Upper lobe of left lung (tissue), 6 donors: ENCODE data around the gene SUN1. TPM values are rescaled to one million over a fixed set of nuclear protein-coding genes. Genes with fewer than 3 reads are reported as not detected.

Experiments used
- ATAC-seq, 2 donors: fragments of 200-7000 bp; cut with Tn5 transposase; one replicate each; pipeline ENCODE4 v1.9.1; 2022; ENCODE audit warnings: mild to moderate bottlenecking in 2 of 2, moderate library complexity in 2 of 2; ENCODE audit not compliant: low FRiP score in 2 of 2
- DNase-seq, 2 donors: peaks; one replicate each; pipeline ENCODE4 v3.0.0-alpha.2; 2019 to 2020
- H3K27ac ChIP-seq, 4 donors: fragments of 200-600 bp; sonication (generic); one replicate each; pipeline ENCODE4 v1.5.1; 2016 to 2019
- H3K27me3 ChIP-seq, 4 donors: fragments of 200-600 bp; sonication (generic); one replicate each; pipeline ENCODE4 v1.5.1; 2017 to 2019
- H3K36me3 ChIP-seq, 4 donors: fragments of 200-600 bp; sonication (generic); one replicate each; pipeline ENCODE4 v1.5.1; 2016 to 2019
- H3K4me1 ChIP-seq, 4 donors: fragments of 200-600 bp; sonication (generic); one replicate each; pipeline ENCODE4 v1.5.1; 2018 to 2019
- H3K4me3 ChIP-seq, 4 donors: fragments of 200-600 bp; sonication (generic); one replicate each; pipeline ENCODE4 v1.5.1; 2017 to 2019; ENCODE audit warnings: mild to moderate bottlenecking in 2 of 4, moderate library complexity in 1 of 4
- H3K9me3 ChIP-seq, 4 donors: fragments of 200-600 bp; sonication (generic); one replicate each; pipeline ENCODE4 v1.5.1; 2018 to 2019
- CTCF ChIP-seq, 6 experiments: fragments of 450-650 bp in 4 of 6; fragments of 200-600 bp in 2 of 6; sonication (generic) in 2 of 6; IDR thresholded peaks; one replicate each; pipeline ENCODE4 v1.5.1; 2016 to 2019; ENCODE audit warnings: antibody characterized with exemption in 6 of 6
- EP300 ChIP-seq, 4 donors: sonication (generic); formaldehyde crosslinking; IDR thresholded peaks; one replicate each; pipeline ENCODE4 v1.5.1; 2017; ENCODE audit warnings: antibody characterized with exemption in 4 of 4, control low read depth in 2 of 4
- POLR2A ChIP-seq, 4 donors: fragments of 450-650 bp; IDR thresholded peaks; one replicate each; pipeline ENCODE4 v1.5.1; 2016 to 2017; ENCODE audit warnings: antibody characterized with exemption in 4 of 4, mild to moderate bottlenecking in 2 of 4
- POLR2AphosphoS5 ChIP-seq, 2 donors: sonication (generic); formaldehyde crosslinking; IDR thresholded peaks; one replicate each; pipeline ENCODE4 v1.5.1; 2017; ENCODE audit warnings: antibody characterized with exemption in 2 of 2
- WGBS, 2 donors: methylation state at CpG; one replicate each; pipeline ENCODE4 v1.1.5; 2017 to 2018; 5-methylcytosine and 5-hydroxymethylcytosine counted together
- total RNA-seq, 6 donors: library from RNA; depleted of rRNA in 4 of 6; stranded (reverse); fragments of >200 nt in 4 of 6; gene quantifications; one replicate each; pipeline versions ENCODE4 v1.1.0 to v1.2.1, GENCODE V29; 2016 to 2021
- donor health status: DM: no; HTN: no; CAD: no; lungs with moderate emphysema.
- donor health status: DM: no; HTN: yes; CAD: no; lungs with severe emphysema.

The SUN1 gene
- total RNA-seq, 6 donors from 2014 or later = 107 to 196 (median 127) TPM

DNA sequence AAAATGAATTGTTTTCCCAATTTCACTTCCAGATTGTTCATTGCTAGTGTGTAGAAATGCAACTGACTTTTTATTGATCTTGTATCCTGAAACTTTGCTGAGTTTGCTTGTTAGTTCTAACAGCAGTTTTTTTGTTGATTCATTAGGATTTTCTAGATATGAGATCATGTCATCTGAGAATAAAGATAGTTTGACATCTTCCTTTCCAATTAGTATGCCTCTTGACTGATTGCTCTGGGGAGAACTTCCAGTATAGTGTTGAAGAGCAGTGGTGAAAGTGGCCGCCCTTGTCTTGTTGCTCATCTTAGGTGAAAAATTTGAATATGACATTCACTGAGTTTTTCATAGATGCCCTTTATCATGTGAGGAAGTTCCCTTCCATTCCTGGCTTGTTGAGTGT, 11.9 kb upstream of the SUN1 start:
- H3K4me3 ChIP-seq = no peak overlapping the region
- H3K9me3 ChIP-seq = no peaks in the 10 kb centered on the region
- TF ChIP-seq POLR2AphosphoS5 (IDR thresholded peaks at IDR 0.05) (no peak), CTCF (IDR thresholded peaks at IDR 0.05) (no peak), POLR2A (IDR thresholded peaks at IDR 0.05) (no peak), EP300 (IDR thresholded peaks at IDR 0.05) (no peak)
- H3K36me3 ChIP-seq = no peaks in the 10 kb centered on the region
- H3K27me3 ChIP-seq = no peaks in the 10 kb centered on the region
- DNase-seq (no peak), ATAC-seq (no peak)
- 100% methylated on average over 1 of the region's 1 CpG for WGBS, 2 donors
- H3K4me1 ChIP-seq = peaks cover 26 to 59% (median 46%) of the 10 kb centered on the region in 4 donors
- no peak overlapping the region for H3K27ac ChIP-seq

- no peak for DNase-seq
- Histone ChIP-seq H3K4me1 (peaks cover 25 to 58% (median 50%) of the 10 kb centered on the region in 4 donors), H3K36me3 (peaks cover 0 to 3% (median 0%) of the 10 kb centered on the region in 4 donors), H3K4me3 (no peak overlapping the region), H3K9me3 (no peaks in the 10 kb centered on the region), H3K27ac (peak overlapping the region in 1 of 4 donors; percentile 34), H3K27me3 (no peaks in the 10 kb centered on the region)
- WGBS, 2 donors = 73 to 74% methylated on average over 10 to 11 of the region's 11 CpGs
- TF ChIP-seq POLR2AphosphoS5 (IDR thresholded peaks at IDR 0.05) (no peak), POLR2A (IDR thresholded peaks at IDR 0.05) (no peak)
- ATAC-seq = no peak
Measured at GRCh38 chr7:821688-822087, 10.6 kb upstream of the SUN1 start.

- peaks cover 19 to 59% (median 47%) of the 10 kb centered on the region in 4 donors for H3K4me1 ChIP-seq
- H3K27me3 ChIP-seq = no peaks in the 10 kb centered on the region
- WGBS, 2 donors = 90 to 95% methylated on average over 31 to 32 of the region's 32 CpGs
- H3K36me3 ChIP-seq = peaks cover 0 to 3% (median 0%) of the 10 kb centered on the region in 4 donors
- H3K27ac ChIP-seq = peak overlapping the region in 1 of 4 donors; percentile 42
- no peaks in the 10 kb centered on the region for H3K9me3 ChIP-seq
- DNase-seq = peak in 1 of 2 donors; percentile 66
- no peak for TF ChIP-seq POLR2AphosphoS5 (IDR thresholded peaks at IDR 0.05)
- no peak for TF ChIP-seq EP300 (IDR thresholded peaks at IDR 0.05)
- TF ChIP-seq POLR2A (IDR thresholded peaks at IDR 0.05) = no peak
- TF ChIP-seq CTCF (IDR thresholded peaks at IDR 0.05) = no peak
- ATAC-seq = no peak
- H3K4me3 ChIP-seq = no peak overlapping the region
Measured at GRCh38 chr7:822692-823276, 9.5 kb upstream of the SUN1 start.

DNA sequence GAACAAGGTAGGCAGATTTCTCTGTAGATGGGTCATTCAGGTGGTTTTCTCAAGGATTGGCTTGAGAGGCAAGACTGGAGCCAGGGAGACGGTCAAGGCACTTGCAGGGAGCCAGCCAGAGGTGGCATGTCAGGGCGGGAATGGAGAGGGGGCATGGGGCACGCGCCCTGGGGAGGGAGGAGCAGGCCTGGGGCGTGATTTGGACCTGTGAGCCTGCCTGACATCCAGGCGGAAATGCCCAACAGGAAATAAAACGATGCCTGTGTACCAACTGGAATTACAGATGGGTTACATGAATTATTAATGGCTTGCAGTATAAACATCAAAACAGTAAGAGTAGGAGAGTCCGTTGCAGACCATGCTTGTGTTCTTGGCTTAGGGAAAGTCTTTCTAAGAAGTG, 8.6 kb upstream of the SUN1 start:
- Histone ChIP-seq H3K4me3 (no peak overlapping the region), H3K36me3 (peaks cover 0 to 3% (median 0%) of the 10 kb centered on the region in 4 donors), H3K4me1 (peaks cover 16 to 51% (median 41%) of the 10 kb centered on the region in 4 donors), H3K27ac (peak overlapping the region in 3 of 4 donors; percentile 24 to 72 (median 42)), H3K27me3 (no peaks in the 10 kb centered on the region), H3K9me3 (no peaks in the 10 kb centered on the region)
- TF ChIP-seq POLR2AphosphoS5 (IDR thresholded peaks at IDR 0.05) = no peak
- TF ChIP-seq POLR2A (IDR thresholded peaks at IDR 0.05) = no peak
- no peak for TF ChIP-seq CTCF (IDR thresholded peaks at IDR 0.05)
- no peak for TF ChIP-seq EP300 (IDR thresholded peaks at IDR 0.05)
- DNase-seq (peak in 1 of 2 donors; percentile 46), ATAC-seq (no peak)
- WGBS, 2 donors = 63 to 64% methylated on average over 8 of the region's 8 CpGs

DNA sequence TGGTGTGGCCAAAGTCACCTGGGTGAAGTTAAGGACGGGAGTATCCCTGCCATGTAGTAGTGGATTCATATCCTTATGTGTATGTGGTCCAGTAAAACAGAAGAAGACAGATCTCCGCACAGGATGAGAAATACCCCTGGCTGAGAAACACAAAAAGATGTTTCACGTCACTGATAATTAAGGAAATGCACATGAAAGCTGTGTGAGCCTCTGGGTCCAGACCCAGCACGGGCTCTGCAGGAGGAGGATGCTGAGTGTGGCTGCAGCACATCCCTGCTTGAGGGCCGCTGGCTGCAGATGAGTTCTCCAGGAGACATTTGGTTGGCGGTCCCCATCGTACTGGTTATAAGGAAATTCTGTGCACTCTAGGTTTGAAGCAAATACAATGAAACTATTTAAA, 8.2 kb upstream of the SUN1 start:
- ATAC-seq = no peak
- Histone ChIP-seq H3K4me1 (peaks cover 16 to 53% (median 41%) of the 10 kb centered on the region in 4 donors), H3K9me3 (no peaks in the 10 kb centered on the region), H3K27me3 (no peaks in the 10 kb centered on the region), H3K4me3 (no peak overlapping the region), H3K36me3 (peaks cover 0 to 3% (median 0%) of the 10 kb centered on the region in 4 donors), H3K27ac (peak overlapping the region in 3 of 4 donors; percentile 24 to 72 (median 42))
- WGBS, 2 donors = 79 to 83% methylated on average over 7 of the region's 7 CpGs
- TF ChIP-seq POLR2A (IDR thresholded peaks at IDR 0.05) (no peak), EP300 (IDR thresholded peaks at IDR 0.05) (no peak), POLR2AphosphoS5 (IDR thresholded peaks at IDR 0.05) (no peak), CTCF (IDR thresholded peaks at IDR 0.05) (no peak)
- no peak for DNase-seq
